Activated T-cell treated with anti-CD3 and anti-CD28 coated beads for 48 hours (primary cell): ENCODE measurements around the gene GHSR.

Source experiments
- DNase-seq: peaks from one replicate; pipeline ENCODE4 v3.0.0-alpha.2; 2020; ENCODE audit warnings: low read depth

Gene GHSR

DNA sequence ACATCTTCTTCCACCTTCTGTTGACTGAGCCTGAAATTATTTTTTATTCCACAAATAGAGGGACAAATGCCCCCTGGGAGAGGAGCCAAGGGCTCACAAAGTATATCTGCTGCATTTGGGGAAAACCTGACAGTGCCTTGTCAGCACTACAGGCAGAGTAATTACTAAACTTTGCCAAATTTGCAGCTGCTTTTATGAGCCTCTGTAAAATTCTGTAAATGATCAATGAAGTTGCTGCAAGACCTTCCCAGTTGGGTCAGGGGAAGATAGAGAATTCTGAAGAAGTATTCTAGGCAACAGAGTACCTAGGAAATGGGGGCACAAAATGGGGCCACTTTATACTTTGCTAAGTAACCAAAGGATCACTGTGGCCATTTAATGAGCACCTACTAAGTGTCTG is 10.5 kb downstream of the GHSR start:
- DNase-seq: no peak

DNA sequence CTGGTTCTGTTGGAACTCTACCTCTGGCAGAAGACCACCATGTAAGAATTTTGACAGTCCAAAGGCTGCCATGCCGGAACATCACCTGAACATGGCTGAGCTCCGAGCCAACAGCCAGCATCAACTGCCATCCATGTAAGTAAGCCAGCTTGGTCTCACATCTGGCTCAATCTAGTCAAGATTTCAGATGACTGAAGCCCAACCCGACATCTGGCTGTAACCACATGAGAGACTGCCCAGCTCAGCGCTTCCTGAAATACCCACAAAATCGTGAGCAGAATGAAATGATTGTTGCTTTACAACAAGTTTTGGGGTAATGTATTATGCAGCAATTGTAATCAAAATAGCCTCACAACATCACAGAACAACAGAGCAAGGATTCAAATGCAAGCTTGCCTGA is 32.9 kb downstream of the GHSR start:
- no peak for DNase-seq

DNA sequence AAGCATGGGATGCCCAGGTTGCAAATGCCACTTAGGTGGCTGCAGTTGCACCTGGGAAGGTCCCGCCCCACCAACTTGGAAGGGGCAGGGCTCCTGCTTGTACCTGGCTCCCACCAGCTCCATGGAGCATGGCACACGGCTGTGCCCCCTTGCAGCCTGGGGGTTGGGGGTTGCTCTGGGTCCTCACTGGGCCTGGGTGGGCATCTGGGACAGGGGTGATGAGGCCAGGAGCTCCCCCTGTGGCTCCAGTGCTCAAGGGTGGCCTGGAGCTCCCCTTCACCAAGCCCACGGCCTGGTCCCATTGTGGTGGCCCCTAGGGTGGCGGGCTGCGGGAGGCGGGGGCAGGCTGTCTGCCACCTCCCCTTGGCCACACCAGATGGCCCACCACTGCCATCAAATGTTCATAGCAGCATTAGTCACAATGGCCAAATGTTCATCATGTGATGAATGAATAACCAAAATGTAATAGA is 36.7 kb downstream of the GHSR start:
- DNase-seq: no peak

DNA sequence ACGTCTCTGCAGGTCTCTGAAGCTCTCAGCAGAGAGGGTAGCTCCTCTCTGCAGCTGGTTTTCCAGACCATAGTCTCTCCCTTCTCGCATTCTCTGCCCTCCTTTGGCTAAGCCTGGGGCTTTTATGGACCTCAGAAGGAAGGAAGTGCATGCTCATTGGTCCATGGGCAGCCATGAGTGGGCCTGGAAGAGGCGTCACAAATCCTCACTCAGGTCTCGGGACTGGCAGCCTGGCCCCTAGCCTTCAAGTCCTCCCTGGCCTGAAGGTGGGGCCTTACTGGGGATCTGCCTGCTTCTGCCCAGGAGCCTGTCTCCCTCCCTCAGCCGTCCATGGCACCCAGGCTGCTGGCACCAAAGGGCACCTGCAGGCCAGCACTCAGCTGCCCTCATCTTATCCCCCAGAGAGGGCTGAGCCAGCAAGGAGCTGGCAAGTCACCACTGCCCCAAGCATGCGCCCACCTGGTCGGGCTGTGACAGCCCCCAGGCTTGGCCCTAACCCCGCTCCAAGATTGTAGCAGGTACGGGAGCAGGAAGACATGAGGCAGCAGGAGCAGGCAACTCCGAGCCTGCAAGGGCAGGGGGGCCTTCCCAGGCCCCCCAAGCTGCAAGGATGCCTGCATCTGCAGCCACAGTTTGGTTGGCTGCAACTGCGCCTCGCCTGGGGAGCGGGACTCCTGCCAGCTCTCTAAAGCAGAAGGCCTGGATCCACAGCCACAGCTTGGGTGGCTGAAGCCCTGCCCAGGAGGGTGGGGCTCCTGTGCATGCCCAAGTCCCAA is 37.4 kb downstream of the GHSR start:
- DNase-seq: no peak

DNA sequence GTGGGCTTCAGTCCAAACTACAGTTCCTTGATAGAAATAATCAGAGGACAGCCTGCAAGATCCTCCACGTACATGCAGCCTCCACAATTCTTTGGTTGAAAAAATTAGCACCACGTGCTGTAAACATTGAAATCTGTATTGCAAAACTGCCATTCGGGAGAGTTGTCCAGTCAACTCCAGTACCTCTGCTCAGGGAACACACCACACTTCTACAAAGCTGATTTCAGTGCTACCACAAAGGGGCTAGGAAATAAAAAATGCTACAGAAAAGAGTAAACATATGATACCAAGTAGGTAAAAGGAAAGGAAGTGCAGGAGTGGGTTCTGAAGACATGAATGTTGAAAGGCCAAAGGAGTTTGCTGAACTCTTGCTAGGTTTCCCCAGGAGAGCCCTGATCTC is 40.4 kb downstream of the GHSR start:
- DNase-seq: no peak

DNA sequence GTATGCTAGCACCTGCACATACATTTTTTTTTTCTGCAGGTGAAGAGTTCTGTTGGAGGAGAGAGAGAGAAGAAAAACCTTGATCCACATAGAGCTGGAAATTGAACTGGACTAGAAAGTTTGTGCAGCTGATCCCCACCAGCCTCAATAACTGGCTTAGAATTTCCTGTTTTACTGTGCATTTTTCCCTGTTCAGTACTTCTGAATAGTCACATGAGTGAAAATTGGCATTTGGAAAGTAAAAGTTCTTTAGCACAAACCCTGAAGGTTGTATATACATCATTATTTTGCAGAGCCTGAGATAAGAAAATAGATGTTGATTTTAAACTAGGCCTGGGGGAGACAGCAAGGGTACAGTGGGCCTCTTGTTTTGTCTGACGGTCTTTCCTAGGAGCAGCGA is 42.3 kb downstream of the GHSR start:
- no peak for DNase-seq

DNA sequence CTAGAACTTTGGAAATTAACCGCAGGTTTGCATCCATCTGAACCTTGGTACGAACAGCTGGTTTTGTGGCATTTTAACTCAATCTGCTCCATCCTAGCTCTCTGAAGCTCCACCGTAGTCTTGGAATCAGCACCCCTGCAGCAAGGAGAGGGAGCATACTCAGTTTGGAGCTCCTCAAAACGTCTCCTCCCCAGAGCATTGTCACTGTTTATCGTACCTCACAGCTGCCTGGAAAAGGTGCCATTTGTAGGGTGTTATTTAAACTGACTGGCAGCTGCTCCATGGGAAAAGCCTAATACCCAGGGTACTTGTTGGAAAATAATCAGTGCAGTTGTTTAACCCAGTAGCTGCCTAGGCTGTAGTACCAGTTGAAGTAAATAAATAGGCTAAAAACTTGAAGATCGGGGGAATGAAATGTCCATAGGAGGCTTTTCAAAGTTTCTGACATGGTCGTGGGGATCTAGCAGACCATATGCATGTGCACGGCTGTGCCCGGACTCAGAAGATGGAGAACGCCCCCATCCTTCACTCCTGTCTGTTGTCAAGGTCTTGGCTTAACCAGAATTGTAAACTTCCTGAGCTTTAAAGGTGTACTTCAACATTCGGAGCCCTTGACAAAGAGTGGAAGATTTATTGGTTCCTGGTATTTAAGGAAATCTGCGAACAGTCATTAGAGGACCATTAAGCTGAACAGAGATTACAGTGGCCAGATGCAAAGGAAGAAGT is 43.9 kb downstream of the GHSR start:
- no peak for DNase-seq

DNA sequence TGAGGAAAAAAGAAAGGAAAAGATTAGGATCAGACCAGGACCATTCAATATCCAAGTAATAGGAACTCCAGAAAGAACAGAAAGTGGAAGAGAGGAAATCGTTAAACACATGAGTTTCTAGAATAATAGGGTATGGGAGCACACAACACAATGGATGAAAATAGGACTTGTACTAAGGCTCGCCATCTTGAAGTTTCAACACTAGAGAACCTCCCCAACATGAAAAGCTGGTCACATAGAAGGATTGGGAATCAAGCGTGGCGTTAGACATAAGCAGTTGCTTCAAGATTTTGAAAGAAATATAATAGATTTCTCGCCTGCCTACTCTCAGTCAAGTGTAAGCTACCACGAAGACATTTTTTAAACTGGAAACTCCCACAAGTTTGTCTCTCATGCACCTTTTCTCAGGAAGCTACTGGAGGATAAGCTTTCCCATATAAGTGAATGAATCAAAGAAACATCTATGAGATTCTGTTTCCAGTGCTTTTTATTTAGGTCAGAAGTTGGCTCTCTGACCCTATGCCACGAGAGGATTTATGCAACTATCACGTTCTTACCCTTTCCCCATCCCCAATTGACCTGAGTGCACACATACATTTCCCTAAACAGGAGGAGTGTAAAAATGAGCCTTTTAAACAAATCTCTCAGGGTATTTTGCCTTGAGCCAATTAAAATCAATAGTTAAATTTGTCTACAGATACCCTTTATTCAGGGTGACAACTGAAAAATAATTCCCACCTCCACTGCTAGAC is 45.2 kb downstream of the GHSR start:
- DNase-seq: no peak

DNA sequence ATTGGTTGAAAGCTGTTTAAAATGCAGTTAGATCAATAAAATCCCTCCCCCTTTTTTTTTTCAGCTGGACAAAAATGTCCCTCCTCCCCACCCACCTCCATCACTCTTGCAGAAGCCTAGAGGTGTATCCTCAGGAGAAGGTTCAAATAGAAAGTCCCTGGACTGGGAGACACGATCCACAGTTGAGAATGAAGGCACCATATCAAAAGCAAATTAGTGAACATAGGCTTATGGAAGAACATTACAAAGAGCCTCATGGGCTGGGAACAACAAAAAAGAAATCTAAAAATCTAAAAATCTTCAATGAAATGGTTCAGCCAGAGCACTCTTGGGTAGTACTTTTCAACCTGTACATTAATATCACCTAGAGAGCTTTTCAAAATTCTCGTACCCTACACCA is 46.2 kb downstream of the GHSR start:
- no peak for DNase-seq

DNA sequence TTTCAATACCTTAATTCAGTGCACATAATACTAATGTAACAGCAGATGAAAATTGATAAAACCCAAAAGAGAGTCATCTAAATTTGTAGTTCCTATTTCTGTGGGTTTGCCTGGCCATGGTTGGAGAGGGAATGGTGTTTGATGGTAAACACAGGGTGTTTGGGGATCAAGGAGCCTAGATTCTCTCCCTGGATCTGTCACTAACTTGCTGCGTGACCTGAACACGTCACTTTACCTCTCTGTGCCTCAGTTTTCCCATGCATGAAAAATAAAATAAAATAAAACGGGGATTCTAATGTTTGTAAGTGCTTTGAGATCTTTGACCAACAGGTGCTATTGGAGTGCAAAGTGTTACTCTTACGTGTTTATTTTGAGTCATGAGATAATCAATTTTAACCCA is 49.8 kb downstream of the GHSR start:
- no peak for DNase-seq

DNA sequence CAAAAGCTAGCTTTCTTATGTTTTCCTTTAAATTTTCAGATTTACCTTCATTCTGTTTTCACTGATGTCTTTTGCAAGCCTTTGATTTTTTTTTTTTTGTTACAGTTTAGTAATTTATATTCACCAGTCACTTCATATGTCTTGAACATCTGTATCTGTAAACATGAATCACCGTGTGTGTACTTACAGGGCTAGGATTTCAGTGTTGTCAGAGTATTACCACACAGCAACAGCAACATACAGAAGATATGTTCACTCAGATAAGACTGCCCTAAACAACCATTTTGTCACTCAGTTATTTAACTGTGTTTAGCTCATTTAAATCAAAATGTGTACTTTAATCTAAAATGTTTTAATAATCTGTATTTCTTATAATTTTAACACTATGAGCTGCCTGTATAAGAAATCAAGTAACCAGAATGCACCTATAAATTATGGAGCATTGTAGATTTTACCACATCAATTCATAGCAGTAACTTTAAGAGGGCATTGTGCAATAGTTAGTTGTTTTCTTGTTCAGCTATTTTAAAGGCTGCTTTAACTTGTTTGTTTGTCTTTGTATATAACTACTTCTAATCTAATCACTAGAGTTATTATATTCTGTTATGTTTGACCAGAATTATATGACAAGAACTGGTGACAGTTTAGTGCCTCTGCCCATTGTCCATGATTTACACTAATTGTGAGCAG is 50.4 kb downstream of the GHSR start:
- no peak for DNase-seq

DNA sequence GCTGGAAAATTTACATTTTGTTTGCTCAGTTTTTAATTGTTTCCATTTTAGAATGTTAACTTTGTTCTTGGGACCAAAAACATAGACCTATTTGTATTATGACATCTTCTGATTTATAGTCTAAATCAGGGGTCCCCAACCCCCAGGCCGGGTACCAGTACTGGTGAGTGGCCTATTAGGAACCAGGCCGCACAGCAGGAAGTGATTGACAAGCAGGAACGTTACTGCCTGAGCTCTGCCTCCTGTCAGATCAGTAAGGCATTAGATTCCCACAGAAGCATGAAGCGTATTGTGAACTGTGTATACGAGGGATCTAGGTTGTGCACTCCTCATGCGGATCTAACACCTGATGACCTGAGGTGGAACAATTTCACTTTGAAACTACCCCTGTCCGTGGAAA is 51.9 kb downstream of the GHSR start:
- no peak for DNase-seq

DNA sequence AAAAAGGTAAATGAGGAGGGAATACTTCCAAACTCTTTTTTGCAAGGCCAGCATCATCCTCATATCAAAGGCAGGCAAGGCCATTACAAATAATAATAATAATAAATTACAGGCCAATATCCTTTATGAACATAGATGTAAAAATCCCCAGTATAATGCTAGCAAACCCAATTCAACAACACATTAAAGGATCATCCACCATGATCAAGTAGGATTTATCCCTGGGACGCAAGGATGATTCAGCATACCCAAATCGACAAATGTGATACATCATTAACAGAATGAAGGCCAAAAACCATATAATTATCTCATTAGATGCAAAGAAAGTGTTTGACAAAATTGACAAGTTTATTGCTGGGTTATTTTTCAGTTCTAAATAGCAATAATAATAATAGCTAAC is 53.6 kb downstream of the GHSR start:
- no peak for DNase-seq
